RPMI7951 (cell line): ENCODE results near the gene OTULIN. TPM values are rescaled to one million over a fixed set of nuclear protein-coding genes. Genes with fewer than 3 reads are reported as not detected.

ENCODE experiments used
- DNase-seq: peaks from one replicate; pipeline ENCODE4 v3.0.0-alpha.2; 2012; ENCODE audit warnings: low read depth
- total RNA-seq: library from RNA; depleted of rRNA; stranded (reverse); fragments of >200 nt; shearing (Covaris generic); gene quantifications from 2 replicates; pipeline ENCODE4 v1.2.3, GENCODE V29; 2014

OTULIN gene
- total RNA-seq, 1 experiment from 2014 or later, result 21.1 TPM

- no peak for DNase-seq
Measured at GRCh38 chr5:14696851-14697250, 32.3 kb downstream of the OTULIN start.

- no peak for DNase-seq
Measured at GRCh38 chr5:14698495-14698894, 34.0 kb downstream of the OTULIN start.

- no peak for DNase-seq
Measured at GRCh38 chr5:14699159-14699558, 34.6 kb downstream of the OTULIN start.

GRCh38 chr5:14699807-14700400 is 35.4 kb downstream of the OTULIN start:
- no peak for DNase-seq

GRCh38 chr5:14700478-14701436 is 36.2 kb downstream of the OTULIN start:
- no peak for DNase-seq

GRCh38 chr5:14701556-14701955 is 37.0 kb downstream of the OTULIN start:
- no peak for DNase-seq

- no peak for DNase-seq
Measured at GRCh38 chr5:14702238-14702839, 37.8 kb downstream of the OTULIN start.

- DNase-seq, result no peak
Measured at GRCh38 chr5:14705556-14705955, 41.0 kb downstream of the OTULIN start.

GRCh38 chr5:14706615-14707021 is 42.1 kb downstream of the OTULIN start:
- DNase-seq, result peak; percentile 78

GRCh38 chr5:14707811-14708390 is 43.4 kb downstream of the OTULIN start:
- DNase-seq, result no peak

GRCh38 chr5:14708551-14708950 is 44.0 kb downstream of the OTULIN start:
- DNase-seq, result no peak

- no peak for DNase-seq
Measured at GRCh38 chr5:14710313-14710994, 45.9 kb downstream of the OTULIN start.

GRCh38 chr5:14712131-14712530 is 47.6 kb downstream of the OTULIN start:
- no peak for DNase-seq

GRCh38 chr5:14712666-14713065 is 48.1 kb downstream of the OTULIN start:
- no peak for DNase-seq

- DNase-seq, result no peak
Measured at GRCh38 chr5:14713476-14714390, 49.2 kb downstream of the OTULIN start.

GRCh38 chr5:14714706-14715105 is 50.2 kb downstream of the OTULIN start:
- DNase-seq, result peak; percentile 36

GRCh38 chr5:14715481-14715880 is 51.0 kb downstream of the OTULIN start:
- DNase-seq, result no peak

- DNase-seq, result no peak
Measured at GRCh38 chr5:14716755-14717752, 52.5 kb downstream of the OTULIN start.

- no peak for DNase-seq
Measured at GRCh38 chr5:14718778-14719177, 54.3 kb downstream of the OTULIN start.
